Panc1 (cell line): ENCODE data around the gene P2RY2. TPM values are rescaled to one million over a fixed set of nuclear protein-coding genes. Genes with fewer than 3 reads are reported as not detected.

Source experiments
- ATAC-seq: fragments of 200-7000 bp; cut with Tn5 transposase; 2 replicates; pipeline ENCODE4 v1.9.1; 2020; ENCODE audit warnings: mild to moderate bottlenecking, moderate library complexity
- BruUV-seq: library from RNA; stranded (reverse); fragments of 400-500 nt; replicated peaks from 2 replicates; lab custom pipeline; 2021; lab: Mats Ljungman, UMichigan
- CTCF ChIA-PET: fragments of 300-600 bp; sonication (Branson Sonifier 250); formaldehyde crosslinking; loops from one replicate; lab custom pipeline; 2022; ENCODE audit warnings: antibody characterized with exemption; lab: Charles Lee
- POLR2A ChIA-PET: fragments of 300-600 bp; sonication (Branson Sonifier 250); formaldehyde crosslinking; loops from one replicate; lab custom pipeline; 2022; ENCODE audit warnings: antibody characterized with exemption; lab: Charles Lee
- DNase-seq: peaks from one replicate; pipeline ENCODE4 v3.0.0-alpha.2; 2010; ENCODE audit warnings: low read depth, low spot score
- H3K27ac ChIP-seq: 2 replicates; pipeline ENCODE4 v1.5.1; 2011; ENCODE audit warnings: mild to moderate bottlenecking, low read length, inconsistent platforms
- H3K27me3 ChIP-seq: fragments of 200-500 bp; sonication (Bioruptor generic); 2 replicates; pipeline ENCODE4 v1.6.0; 2014; ENCODE audit warnings: low read length, inconsistent platforms; ENCODE audit not compliant: control insufficient read depth, insufficient read depth
- H3K36me3 ChIP-seq: fragments of 200-500 bp; sonication (Bioruptor generic); 2 replicates; pipeline ENCODE4 v1.5.1; 2014; ENCODE audit warnings: inconsistent platforms, mild to moderate bottlenecking, low read length, moderate library complexity; ENCODE audit not compliant: control insufficient read depth, insufficient read depth
- H3K4me1 ChIP-seq: 2 replicates; pipeline ENCODE4 v1.5.1; 2011; ENCODE audit warnings: inconsistent platforms, mild to moderate bottlenecking, low read length, moderate library complexity; ENCODE audit not compliant: control insufficient read depth, insufficient read depth
- H3K4me3 ChIP-seq, 2 experiments: 2 replicates each; pipeline ENCODE4 v1.5.1; 2011 to 2012; ENCODE audit warnings: low read depth in 2 of 2, low read length in 2 of 2, mild to moderate bottlenecking in 2 of 2, inconsistent platforms in 1 of 2, moderate library complexity in 1 of 2
- H3K9me3 ChIP-seq: fragments of 200-500 bp; sonication (Bioruptor generic); 2 replicates; pipeline ENCODE4 v1.5.1; 2014; ENCODE audit warnings: low read depth, mild to moderate bottlenecking, inconsistent platforms, low read length, moderate library complexity; ENCODE audit not compliant: control insufficient read depth, insufficient read depth
- CTCF ChIP-seq: fragments of 450-650 bp; IDR thresholded peaks from 2 replicates; pipeline ENCODE4 v1.5.1; 2017; ENCODE audit warnings: mild to moderate bottlenecking
- POLR2AphosphoS5 ChIP-seq: IDR thresholded peaks from 2 replicates; pipeline ENCODE4 v1.6.1; 2012; ENCODE audit warnings: mild to moderate bottlenecking, low read depth, low read length, moderate library complexity
- REST ChIP-seq, 2 experiments: IDR thresholded peaks; 2 replicates each; pipeline ENCODE4 v1.6.1; 2011 to 2012; ENCODE audit warnings: low read depth in 2 of 2, control low read depth in 1 of 2, low read length in 1 of 2, mild to moderate bottlenecking in 1 of 2, moderate library complexity in 1 of 2; ENCODE audit not compliant: insufficient read depth in 1 of 2
- SIN3A ChIP-seq: IDR thresholded peaks from 2 replicates; pipeline ENCODE4 v1.6.1; 2012; ENCODE audit warnings: low read depth, mild to moderate bottlenecking, low read length, moderate library complexity, borderline replicate concordance; ENCODE audit not compliant: insufficient read depth
- TCF7L2 ChIP-seq: IDR thresholded peaks from 2 replicates; pipeline ENCODE4 v1.6.1; 2011; ENCODE audit warnings: mild to moderate bottlenecking, low read depth, low read length, inconsistent platforms
- in situ Hi-C: cut with HindIII; loops from 2 replicates; pipeline ENCODE4 v1.10.0; 2016; ENCODE audit warnings: low sequenced_read_pairs, low pct_unique_long_range_greater_than_20kb
- intact Hi-C: fragments of 100-400 bp; cut with micrococcal nuclease; formaldehyde crosslinking; loops from one replicate; pipeline ENCODE4 v1.10.0; 2022; ENCODE audit not compliant: unreplicated experiment
- total RNA-seq: library from RNA; stranded (reverse); gene quantifications from one replicate; pipeline ENCODE4 v1.2.1, GENCODE V29; 2021; ENCODE audit not compliant: unreplicated experiment

Gene P2RY2
- total RNA-seq, 1 experiment from 2014 or later, result 2.4 TPM

GRCh38 chr11:73268671-73269271, 50.7 kb downstream of the P2RY2 start:
- no peaks in the 10 kb centered on the region for H3K36me3 ChIP-seq
- DNase-seq (no peak), ATAC-seq (no peak)
- ChIA-PET POLR2A (no interaction called here), CTCF (interaction anchor here (0.5 to 0.6 kb wide), 2 partner anchors 80 to 93 kb away, joined by 3 to 4 read pairs; no protein-coding TSS in a partner anchor)
- H3K27me3 ChIP-seq, result no peaks in the 10 kb centered on the region
- no peaks in the 10 kb centered on the region for H3K9me3 ChIP-seq
- H3K27ac ChIP-seq, result no peak overlapping the region
- in situ Hi-C loops (no loop called here), intact Hi-C loops (no loop called here)
- peaks cover 15% of the 10 kb centered on the region for H3K4me1 ChIP-seq
- no peak overlapping the region for H3K4me3 ChIP-seq
- no peak for TF ChIP-seq REST (IDR thresholded peaks at IDR 0.05; ENCODE audit: insufficient read depth in 1 of 2, low read depth in 2 of 2, low read length in 1 of 2)
- TF ChIP-seq CTCF, result no peak
- TF ChIP-seq POLR2AphosphoS5, result no peak
- TF ChIP-seq TCF7L2, result no peak
- no peak for TF ChIP-seq SIN3A
- BruUV-seq, result no TSS peak

GRCh38 chr11:73269459-73270015, 51.5 kb downstream of the P2RY2 start:
- Histone ChIP-seq H3K4me1 (peaks cover 15% of the 10 kb centered on the region), H3K9me3 (no peaks in the 10 kb centered on the region), H3K36me3 (no peaks in the 10 kb centered on the region), H3K27me3 (no peaks in the 10 kb centered on the region), H3K27ac (no peak overlapping the region), H3K4me3 (no peak overlapping the region)
- DNase-seq, result no peak
- in situ Hi-C loops, result no loop called here
- intact Hi-C loops, result no loop called here
- TF ChIP-seq SIN3A (no peak), REST (IDR thresholded peaks at IDR 0.05; ENCODE audit: insufficient read depth in 1 of 2, low read depth in 2 of 2, low read length in 1 of 2) (no peak), CTCF (no peak)
- ChIA-PET POLR2A (no interaction called here), CTCF (interaction anchor here (0.6 kb wide), 1 partner anchor 81 kb away, joined by 3 read pairs; no protein-coding TSS in a partner anchor)
- no peak for ATAC-seq
- BruUV-seq, result no TSS peak
